Retina (tissue), 1 donor: ENCODE results near the gene LRRC8D.
"Not testable (repeated sequence)": the region's sequence is repeated elsewhere in the genome, so short reads cannot be mapped to it uniquely, and the experiment has no call there.

Experiments
- DNase-seq: peaks from one replicate; pipeline ENCODE4 v3.0.0-alpha.2; 2016

The LRRC8D gene

DNA sequence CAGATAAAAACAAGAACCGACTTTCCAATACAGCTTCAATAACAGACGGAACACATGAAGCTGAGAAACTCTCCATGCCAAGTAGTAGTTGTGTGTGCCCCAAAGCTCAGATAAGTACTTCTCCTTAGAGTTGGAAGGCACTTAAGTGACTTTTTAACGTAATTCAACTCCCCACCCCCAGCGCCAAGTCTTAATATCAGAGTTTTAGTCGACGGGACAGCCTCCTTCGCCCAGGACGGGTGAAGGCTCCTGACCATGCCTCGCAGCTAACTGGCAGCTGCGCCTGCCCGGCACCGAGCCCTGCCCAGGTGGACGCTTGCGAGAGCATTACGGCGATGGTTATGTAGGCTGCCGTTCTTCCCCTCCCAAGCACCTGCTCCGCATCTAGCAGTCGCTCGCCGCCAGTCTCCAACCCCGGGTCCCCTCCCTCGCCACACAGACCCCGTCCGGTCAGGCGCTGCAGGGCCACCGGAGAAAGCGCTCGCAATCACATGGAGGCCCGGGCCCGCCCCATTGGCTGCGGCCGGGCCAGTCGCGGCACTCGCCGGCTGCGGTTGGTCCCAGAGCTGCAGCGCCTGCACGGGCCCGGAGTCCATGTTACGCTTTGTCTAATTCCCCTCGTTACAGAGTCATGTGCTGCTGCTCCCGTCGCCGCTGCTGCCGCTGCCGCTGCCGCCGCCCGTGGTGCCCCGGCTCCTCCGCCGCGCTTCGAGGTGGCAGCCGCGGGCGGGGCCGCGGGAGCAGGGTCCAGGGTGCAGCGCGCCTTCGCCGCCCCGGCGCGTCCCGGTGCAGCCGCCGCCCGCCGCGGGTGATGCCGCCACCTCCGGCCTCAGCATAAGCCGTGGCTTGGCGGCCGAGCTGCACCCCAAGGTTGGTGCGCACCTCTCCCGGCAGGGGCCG lies at the start of gene LRRC8D:
LRRC8D (plus strand) TSS at position 611 of the 900 bp plus-strand sequence. CDS start 112,037 bp downstream, outside the sequence.
- peak; percentile 94 for DNase-seq

DNA sequence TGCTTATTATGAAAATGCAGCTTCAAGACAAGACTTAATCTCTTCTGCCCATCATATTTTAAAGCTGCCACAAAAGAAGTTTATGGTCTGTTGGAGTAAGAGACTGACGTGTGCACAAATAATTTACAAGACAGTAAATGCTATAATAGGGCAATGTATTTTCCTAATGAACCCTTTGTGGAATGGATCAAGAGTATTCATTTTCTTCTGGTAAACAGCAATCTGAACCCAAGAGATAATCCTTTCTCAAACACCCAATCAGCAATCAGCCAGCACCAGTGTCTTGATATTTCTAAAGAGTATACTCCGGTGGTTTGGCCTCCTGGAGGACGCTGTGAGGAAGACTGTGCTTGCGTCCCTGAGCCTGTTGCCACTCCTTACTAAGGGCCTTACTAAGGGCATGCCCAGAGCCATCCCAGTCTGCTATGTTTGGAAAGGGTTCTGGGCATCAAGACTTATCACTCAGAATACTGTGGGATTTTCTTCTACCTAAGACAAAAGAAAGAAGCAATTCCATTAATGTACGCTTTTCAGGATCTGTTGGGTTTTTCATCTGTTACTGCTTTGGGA lies 48.8 kb upstream of the LRRC8D start:
- DNase-seq = no peak

DNA sequence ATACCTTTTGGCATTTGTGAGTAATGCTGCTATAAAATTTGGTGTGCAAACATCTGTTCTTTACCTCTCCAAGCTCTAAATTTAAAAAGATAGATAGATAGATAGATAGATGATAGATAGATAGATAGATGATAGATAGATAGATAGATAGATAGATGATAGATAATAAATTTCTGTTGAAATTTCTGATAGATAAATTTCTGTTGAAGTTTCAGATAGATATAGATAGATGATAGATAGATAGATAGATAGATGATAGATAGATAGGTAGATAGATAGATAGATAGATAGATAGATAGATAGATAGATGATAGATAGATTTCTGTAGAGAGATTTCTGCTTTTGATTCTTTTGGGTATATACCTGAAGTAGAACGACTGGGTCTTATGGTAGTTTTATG lies 44.7 kb upstream of the LRRC8D start:
- not testable (repeated sequence) for DNase-seq

DNA sequence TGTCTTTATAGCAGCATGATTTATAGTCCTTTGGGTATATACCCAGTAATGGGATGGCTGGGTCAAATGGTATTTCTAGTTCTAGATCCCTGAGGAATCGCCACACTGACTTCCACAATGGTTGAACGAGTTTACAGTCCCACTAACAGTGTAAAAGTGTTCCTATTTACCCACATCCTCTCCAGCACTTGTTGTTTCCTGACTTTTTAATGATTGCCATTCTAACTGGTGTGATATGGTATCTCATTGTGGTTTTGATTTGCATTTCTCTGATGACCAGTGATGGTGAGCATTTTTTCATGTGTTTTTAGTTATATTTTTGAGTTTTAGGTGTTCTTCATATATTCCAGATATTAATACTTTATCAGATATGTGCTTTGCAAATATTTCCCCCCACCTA lies 43.6 kb upstream of the LRRC8D start:
- DNase-seq = not testable (repeated sequence)

DNA sequence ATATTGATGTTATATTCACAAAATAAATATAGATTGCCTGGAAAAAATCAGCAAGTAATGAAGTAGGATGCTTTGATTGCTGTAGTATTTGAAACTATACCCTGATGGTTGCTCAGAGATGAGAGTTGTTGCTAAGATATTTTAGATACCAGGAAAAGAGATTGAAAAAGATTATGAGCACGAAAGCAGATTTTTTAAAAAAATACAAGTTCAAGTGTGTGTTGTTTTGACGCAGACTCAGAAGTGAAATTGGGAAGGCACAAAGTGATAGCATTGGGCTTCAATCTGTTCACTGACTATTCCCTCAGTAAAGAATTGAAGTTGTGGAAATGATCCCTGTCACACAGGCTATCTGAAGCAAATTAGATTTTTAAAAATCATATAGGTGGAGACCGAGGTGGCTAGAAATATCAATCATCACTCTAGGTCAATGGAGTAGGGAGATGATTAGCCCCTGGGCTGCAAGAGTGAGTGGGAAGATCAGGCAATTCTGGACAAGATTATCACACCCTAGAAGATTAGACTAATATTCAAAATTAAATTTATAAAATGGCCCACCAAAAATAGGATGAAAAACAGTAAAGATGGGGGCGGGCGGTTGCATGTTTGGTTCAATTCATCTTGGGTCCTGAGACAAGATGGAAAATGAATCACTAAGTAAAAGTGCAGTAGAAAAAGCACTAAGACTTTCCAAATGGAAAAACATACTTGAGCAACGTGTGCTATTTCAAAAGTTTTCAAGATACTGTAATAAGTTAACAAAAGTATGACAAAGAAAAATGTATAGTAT lies 41.5 kb upstream of the LRRC8D start:
- no peak for DNase-seq

DNA sequence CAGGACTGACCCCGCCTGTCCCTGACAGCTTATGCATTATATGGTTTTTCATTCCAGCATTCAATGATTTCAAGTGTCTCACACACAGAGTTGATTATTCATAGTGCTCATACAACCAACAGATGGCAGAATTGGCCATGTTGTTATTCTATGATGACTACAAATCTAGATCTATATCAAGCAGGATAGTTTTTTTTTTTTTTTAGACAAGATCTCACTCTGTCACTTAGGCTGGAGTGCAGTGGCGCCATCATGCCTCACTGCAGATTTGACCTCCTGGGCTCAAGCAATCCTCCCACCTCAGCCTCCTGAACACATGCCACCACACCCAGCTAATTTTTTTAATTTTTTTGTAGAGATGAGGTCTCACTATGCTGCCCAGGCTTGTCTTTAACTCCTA lies 40.1 kb upstream of the LRRC8D start:
- no peak for DNase-seq

DNA sequence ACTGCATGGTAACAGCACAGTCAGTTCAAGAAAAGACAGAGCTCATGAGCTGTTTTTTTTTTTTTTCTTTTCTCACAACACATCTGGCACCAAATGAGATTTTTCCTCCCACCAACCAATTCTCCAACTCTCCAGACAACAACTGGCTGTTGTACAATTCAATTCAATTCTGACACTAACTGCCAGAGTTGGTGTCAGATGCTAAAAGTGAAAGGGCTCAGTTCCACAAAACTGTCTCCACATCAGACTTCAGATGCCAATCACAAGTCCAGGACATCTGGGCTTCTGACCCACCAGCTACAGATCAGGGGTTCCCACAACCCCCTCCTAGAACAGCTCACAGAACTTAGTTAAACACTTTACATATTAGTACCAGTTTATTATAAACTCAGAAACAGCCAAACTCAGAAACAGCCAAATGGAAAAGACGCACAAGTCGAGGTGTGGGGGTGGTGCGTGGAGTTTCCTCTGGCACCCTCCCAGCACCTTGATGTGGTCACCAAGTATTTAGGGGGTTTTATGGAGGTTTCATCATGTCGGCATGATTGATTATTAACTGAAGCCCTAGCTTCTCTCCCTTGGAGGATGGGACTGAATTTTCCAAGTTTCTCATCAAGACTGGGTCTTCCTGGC lies 39.2 kb upstream of the LRRC8D start:
- DNase-seq = no peak

DNA sequence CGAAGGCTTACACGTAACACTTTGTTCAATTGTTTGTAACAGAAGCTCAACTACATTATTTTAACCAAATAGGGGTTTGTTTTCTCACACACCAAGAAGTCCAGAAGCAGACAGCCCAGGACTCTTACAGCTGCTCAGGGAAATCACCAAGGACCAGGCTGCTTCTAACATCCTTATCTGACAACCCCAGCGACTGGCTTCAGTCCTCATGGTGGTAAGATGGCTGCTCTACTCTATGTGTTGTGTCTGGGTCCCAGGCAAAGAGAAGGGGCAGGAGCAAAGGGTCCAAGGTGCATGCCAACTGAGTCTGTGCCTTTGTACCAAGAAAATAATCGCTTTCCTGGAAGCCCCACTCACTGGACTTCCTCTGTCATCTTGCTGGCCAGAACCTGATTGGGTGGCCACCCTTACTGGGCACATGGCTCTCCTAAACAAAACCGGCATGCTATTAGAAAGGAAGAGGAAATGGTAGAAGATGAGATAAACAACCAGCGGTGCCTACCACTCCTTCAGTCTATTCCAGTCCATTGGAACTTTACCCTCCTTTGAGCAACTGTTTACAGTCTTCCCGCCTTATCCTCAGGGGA lies 34.1 kb upstream of the LRRC8D start:
- DNase-seq = no peak

DNA sequence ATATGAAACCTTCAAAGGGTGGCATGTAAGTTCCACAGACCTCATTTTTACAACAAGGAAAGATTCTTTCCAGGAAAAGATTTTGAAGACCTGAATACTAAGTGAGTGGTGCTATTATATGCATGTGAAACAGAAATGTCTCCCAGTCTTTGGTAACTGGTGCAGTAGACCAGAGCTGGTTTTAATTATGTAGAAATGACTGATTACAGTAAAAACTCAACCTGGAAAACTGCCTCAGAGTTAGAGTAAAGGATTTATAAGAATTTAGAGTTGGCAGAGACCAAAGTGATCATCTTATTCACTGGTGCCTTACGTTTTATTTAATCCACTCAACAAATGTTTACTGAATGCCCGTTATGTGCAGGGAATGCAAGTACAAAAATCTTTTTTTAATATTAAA lies 30.2 kb upstream of the LRRC8D start:
- DNase-seq = no peak

DNA sequence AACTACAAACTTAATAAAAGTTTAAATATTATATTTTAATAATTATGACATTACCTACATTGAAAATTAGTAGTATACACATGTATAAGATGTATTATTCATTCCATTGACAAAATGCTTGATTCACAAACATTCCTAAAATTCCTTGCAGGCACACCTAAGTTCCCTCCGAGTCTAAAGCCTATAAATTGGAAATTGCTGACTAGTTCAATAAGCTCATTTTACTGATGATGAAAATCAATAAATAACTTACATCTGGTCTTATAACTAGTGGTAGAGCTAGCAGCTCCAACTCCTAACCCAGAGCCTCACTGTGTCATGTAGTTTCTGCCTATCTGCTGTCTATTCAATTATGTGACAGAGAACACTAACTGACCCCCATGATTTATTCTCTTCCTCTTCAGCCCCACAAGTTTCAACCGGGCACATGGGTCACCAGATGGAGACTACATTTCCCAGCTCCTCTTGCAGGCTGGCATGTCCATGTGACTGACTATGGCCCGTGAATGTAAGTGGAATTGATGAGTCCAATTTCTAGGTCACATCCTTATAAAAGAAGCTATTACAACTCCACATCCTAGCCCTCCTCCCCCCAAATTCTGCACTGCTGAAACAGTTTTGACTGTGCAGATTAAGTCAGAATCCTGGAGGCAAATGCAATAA lies 29.6 kb upstream of the LRRC8D start:
- no peak for DNase-seq

DNA sequence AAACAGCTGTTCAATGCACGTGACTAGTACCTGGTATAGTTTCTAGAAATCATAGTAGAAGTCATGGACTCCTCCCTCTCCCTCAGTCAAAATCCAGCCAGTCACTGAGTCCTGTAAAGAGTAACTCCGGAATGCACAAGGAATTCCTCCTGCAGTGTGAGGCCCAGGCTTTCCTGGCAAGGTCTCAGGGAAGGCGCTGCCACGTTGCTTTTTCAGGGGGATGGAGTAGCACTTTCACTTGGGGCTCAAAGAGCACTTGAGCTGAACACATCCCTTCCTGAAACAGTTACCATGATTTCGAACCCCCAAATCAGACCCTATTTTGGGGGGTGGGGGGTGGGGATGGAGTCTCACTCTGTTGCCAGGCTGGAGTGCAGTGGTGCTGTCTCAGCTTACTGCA lies 26.4 kb upstream of the LRRC8D start:
- no peak for DNase-seq

DNA sequence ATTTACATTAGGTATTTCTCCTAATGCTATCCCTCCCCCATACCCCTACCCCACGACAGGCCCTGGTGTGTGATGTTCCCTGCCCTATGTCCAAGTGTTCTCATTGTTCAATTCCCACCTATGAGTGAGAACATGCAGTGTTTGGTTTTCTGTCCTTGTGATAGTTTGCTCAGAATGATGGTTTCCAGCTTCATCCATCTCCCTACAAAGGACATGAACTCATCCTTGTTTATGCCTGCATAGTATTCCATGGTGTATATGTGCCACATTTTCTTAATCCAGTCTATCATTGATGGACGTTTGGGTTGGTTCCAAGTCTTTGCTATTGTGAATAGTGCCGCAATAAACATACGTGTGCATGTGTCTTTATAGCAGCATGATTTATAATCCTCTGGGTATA lies 25.3 kb upstream of the LRRC8D start:
- DNase-seq = not testable (repeated sequence)

DNA sequence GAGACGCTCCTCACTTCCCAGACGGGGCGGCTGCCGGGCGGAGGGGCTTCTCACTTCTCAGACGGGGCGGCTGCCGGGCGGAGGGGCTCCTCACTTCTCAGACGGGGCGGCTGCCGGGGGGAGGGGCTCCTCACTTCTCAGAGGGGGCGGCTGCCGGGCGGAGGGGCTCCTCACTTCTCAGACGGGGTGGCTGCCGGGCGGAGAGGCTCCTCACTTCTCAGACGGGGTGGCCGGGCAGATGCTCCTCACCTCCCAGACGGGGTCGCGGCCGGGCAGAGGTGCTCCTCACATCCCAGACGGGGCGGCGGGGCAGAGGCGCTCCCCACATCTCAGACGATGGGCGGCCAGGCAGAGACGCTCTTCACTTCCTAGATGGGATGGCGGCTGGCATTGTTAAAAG lies 23.0 kb upstream of the LRRC8D start:
- DNase-seq = not testable (repeated sequence)

DNA sequence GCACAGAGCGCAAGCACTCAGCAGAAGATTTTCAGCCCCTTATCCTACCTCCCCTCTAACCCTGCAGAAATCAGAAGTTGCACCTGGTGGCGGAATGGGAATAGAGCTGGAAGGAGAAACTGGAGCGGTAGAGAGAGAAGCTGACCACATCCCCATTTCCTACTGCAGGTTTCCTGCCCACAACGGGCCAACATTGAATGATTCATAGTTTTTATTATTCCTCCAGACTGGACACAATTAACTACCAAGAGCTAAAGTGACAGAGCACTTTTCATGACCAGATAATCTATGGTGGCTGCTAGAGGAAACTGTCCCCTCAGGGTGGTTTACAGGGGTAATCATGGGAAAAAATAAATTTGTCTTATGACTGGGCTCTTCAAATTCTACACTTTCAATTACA lies 21.3 kb upstream of the LRRC8D start:
- DNase-seq = no peak

DNA sequence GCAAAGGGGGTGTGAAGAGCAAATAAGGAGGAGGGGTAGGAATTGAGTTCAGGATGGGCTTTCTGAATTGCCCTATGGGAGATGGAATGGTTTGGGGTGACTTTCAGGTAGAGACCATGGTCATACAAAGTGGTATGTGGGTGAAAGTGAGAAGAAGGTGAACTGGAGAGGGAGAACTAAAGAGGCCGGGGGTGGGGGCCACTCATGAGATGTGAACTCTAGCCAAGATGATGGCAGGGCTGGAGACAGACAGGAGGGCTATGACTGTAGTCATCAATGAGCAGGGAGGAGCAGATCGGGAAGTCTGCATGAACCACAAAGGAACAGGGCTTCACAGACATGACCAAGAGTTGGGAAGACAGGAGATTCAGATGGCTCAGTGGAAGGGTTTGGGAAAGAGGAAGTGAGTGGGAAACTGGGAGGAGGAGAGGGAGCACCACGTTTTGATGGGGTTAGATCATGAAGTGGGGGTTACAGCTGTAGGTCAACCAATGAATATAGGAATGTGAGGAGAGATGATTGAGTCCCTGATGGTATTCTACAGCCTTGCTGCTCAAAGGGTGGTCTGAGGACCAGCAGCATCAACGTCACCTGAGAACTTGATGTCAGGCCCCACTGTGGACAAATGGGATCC lies 20.7 kb upstream of the LRRC8D start:
- no peak for DNase-seq

DNA sequence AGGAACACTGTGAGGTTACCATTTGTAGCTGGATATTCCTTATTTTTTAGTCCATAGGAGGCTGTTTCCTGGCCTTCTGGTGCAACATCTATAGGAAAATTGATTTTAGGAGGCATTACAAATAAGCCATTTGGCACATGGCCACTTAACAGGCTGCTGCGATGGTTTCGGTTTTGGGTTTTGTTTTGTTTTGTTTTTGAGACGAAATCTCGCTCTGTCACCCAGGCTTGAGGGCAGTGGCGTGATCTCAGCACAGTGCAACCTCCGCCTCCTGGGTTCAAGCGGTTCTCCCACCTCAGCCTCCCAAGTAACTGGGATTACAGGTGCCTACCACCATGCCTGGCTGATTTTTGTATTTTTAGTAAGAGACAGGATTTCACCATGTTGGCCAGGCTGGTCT lies 20.1 kb upstream of the LRRC8D start:
- DNase-seq = no peak

DNA sequence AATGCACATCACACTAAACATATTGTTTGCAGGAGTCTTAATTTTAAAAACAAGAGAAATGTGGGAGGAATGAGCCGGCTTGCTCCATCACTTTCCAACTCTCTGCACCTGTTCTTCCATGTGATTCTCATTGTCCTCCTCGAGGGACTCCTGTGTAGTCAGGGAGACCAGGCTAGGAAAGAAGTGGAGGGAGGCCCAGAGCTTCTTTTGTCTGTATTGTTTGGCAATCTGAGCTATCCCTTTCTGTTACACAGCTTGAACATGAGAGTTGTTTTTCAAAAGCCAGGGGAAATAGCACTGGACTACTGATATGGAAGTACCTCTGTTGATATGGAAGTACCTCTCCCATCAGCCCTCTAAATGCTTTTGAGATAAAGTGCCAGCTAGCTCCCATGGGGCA lies 18.8 kb upstream of the LRRC8D start:
- peak; percentile 55 for DNase-seq

DNA sequence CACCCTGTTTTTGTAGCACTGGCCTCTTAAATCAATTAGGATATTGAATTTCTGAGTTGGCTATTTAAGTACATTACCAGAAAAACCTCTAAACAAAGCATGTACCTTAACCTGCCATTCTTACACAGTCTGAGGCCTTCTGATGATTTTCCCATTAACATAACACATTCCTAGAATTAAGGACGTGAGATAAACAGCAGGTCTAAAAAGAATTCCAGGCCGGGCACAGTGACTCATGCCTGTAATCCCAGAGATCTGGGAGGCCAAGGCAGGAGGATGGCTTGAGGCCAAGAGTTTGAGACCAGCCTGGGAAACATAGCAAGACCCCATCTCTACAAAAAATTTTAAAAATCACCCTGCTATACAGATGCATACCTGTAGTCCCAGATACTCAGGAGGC lies 18.0 kb upstream of the LRRC8D start:
- DNase-seq = no peak

DNA sequence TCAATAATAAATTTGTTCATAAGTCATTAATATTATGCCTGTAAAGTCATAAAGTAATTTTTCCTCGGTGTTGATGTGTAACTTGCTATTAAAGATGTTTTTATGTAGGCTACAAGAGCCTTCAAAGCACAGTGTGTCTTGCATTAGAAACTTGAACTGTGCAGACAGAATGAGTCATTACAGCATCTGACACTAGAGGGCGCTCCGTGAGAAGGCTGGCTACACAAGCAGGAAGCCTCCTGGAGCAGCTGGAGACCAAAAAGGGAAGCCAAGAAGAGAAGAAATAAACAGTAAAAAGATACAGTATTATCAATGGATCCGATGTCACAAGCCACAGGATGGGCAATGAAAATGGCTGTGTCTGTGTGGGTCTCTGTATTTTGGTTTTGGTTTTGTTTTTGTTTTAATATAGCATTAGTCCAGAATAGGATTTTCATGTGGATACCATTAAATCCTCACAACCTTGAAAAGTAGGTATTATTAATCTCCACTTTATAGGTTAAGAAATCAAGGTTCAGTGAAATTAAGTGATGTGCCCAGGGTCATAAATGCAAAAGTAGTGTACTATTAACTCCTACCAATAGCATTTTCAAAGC lies 16.1 kb upstream of the LRRC8D start:
- DNase-seq = peak; percentile 79

DNA sequence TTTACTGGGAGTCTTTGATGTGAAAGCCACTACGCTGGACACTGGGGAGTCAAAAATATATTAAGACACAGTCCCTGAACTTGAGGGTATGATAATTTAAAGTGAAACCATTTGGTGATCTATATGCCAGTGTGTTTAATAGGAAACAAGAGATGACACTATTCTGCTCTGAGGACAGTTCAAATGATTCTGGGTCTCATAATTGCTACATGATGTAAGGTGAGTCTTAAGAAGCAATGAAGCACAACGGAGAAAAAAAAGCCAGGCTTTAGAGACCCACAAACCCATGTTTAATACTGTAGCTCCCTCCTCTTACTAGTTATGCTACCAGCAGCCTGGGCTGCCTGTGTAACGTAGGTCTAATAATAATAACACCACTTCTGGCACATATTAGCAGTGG lies 14.2 kb upstream of the LRRC8D start:
- no peak for DNase-seq

DNA sequence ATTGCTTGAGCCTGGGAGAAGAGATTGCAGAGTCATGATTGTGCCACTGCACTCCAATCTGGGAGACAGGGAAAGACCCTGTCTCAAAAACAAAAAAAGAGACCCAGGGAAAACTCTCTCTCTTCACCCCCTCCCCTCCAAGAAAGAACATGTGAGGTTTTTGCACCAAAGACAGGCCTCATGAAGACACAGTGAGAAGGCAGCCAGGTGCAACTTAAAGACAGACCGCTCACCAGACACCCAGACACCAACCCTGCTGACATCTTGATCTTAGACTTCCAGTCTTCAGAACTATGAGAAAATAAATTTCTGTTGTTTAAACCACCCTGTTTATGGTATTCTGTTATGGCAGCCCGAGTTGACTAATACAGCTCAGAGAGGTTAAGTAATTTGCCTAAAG lies 13.3 kb upstream of the LRRC8D start:
- DNase-seq = no peak
